PC-9 (cell line): ENCODE data around the gene POLQ. TPM values are rescaled to one million over a fixed set of nuclear protein-coding genes. Genes with fewer than 3 reads are reported as not detected.
A peak's percentile ranks its signal among the peaks of the same experiment; 100 is the strongest.
"Not testable (repeated sequence)": the region's sequence is repeated elsewhere in the genome, so short reads cannot be mapped to it uniquely, and the experiment has no call there.

ENCODE experiments used
- BruUV-seq: library from RNA; stranded (reverse); fragments of 400-500 nt; replicated peaks from 2 replicates; lab custom pipeline; 2021; lab: Mats Ljungman, UMichigan
- CTCF ChIA-PET: fragments of 300-600 bp; sonication (Branson Sonifier 250); formaldehyde crosslinking; loops from one replicate; lab custom pipeline; 2022; ENCODE audit warnings: antibody characterized with exemption; lab: Charles Lee
- POLR2A ChIA-PET: fragments of 300-600 bp; sonication (Branson Sonifier 250); formaldehyde crosslinking; loops from one replicate; lab custom pipeline; 2022; ENCODE audit warnings: antibody characterized with exemption; ENCODE audit not compliant: unreplicated experiment; lab: Charles Lee
- DNase-seq, 2 experiments: peaks; one replicate each; pipeline versions ENCODE4 v3.0.0 to v3.0.0-alpha.2; 2015 to 2022; ENCODE audit warnings: mixed read lengths in 1 of 2
- H2AFZ ChIP-seq: fragments of 200-600 bp; sonication (generic); 2 replicates; pipeline ENCODE4 v1.8.1; 2017; ENCODE audit warnings: antibody characterized with exemption
- H3F3A ChIP-seq: fragments of 200-600 bp; sonication (generic); 2 replicates; pipeline ENCODE4 v1.8.1; 2017; ENCODE audit warnings: antibody characterized with exemption, mild to moderate bottlenecking, low read depth; ENCODE audit not compliant: insufficient read depth
- H3K27ac ChIP-seq: fragments of 200-600 bp; sonication (generic); 2 replicates; pipeline ENCODE4 v1.6.1; 2016; ENCODE audit warnings: mixed run types
- H3K27me3 ChIP-seq: fragments of 200-600 bp; sonication (generic); 2 replicates; pipeline ENCODE4 v1.6.1; 2016; ENCODE audit warnings: low read depth, mixed run types; ENCODE audit not compliant: insufficient read depth
- H3K36me3 ChIP-seq: fragments of 200-600 bp; sonication (generic); 2 replicates; pipeline ENCODE4 v1.6.1; 2016; ENCODE audit warnings: low read depth, mixed run types
- H3K4me1 ChIP-seq: fragments of 200-600 bp; sonication (generic); replicated peaks from 2 replicates; pipeline ENCODE4 v1.6.1; 2016; ENCODE audit warnings: mixed run types; ENCODE audit not compliant: insufficient read depth
- H3K4me2 ChIP-seq: fragments of 200-600 bp; sonication (generic); 2 replicates; pipeline ENCODE4 v1.6.1; 2017; ENCODE audit warnings: mixed run types
- H3K4me3 ChIP-seq: fragments of 200-600 bp; sonication (generic); 2 replicates; pipeline ENCODE4 v1.6.1; 2016; ENCODE audit warnings: mixed run types
- H3K79me2 ChIP-seq: fragments of 200-600 bp; sonication (generic); 2 replicates; pipeline ENCODE4 v1.6.1; 2017; ENCODE audit warnings: low read depth, mixed run types
- H3K9me2 ChIP-seq: fragments of 200-600 bp; sonication (generic); 2 replicates; pipeline ENCODE4 v1.8.1; 2017; ENCODE audit warnings: mild to moderate bottlenecking; ENCODE audit not compliant: insufficient read depth
- H3K9me3 ChIP-seq: fragments of 200-600 bp; sonication (generic); 2 replicates; pipeline ENCODE4 v1.8.1; 2016; ENCODE audit warnings: low read depth; ENCODE audit not compliant: insufficient read depth
- H4K20me1 ChIP-seq: fragments of 200-600 bp; sonication (generic); 2 replicates; pipeline ENCODE4 v1.8.1; 2017; ENCODE audit not compliant: insufficient read depth
- CTCF ChIP-seq: fragments of 200-600 bp; sonication (generic); conservative IDR thresholded peaks from 2 replicates; pipeline ENCODE4 v1.6.1; 2017; ENCODE audit warnings: mixed run types, antibody characterized with exemption, mild to moderate bottlenecking, moderate library complexity
- EZH2 ChIP-seq: fragments of 200-600 bp; sonication (generic); IDR thresholded peaks from 2 replicates; pipeline ENCODE4 v1.8.0; 2017; ENCODE audit warnings: antibody characterized with exemption, low read depth
- intact Hi-C: fragments of 100-400 bp; cut with micrococcal nuclease; formaldehyde crosslinking; loops from one replicate; pipeline ENCODE4 v1.10.0; 2022; ENCODE audit not compliant: unreplicated experiment
- total RNA-seq: library from RNA; stranded (reverse); gene quantifications from 2 replicates; pipeline ENCODE4 v1.2.3, GENCODE V29; 2021

POLQ gene
- total RNA-seq, 1 experiment from 2014 or later: 14.3 TPM

GRCh38 chr3:121463745-121464144 is 82.0 kb downstream of the POLQ start:
- H3K27me3 ChIP-seq: no peaks in the 10 kb centered on the region
- no peak overlapping the region for H3K4me2 ChIP-seq
- H2AFZ ChIP-seq: no peak overlapping the region; the same call in 1 of the 2 replicates
- CTCF ChIA-PET: no interaction called here
- H3K4me3 ChIP-seq: no peak overlapping the region
- H3K36me3 ChIP-seq: peaks cover 16% of the 10 kb centered on the region
- peak overlapping the region; percentile 43; the same call in 1 of the 2 replicates for H3K27ac ChIP-seq
- intact Hi-C loops: no loop called here
- H3K9me2 ChIP-seq: 0 out of 2 replicates have a peak, but pooled peaks cover 3% of the 10 kb centered on the region
- H3K79me2 ChIP-seq: no peaks in the 10 kb centered on the region
- H3F3A ChIP-seq: 0 out of 2 replicates have a peak, but pooled peaks cover 7% of the 10 kb centered on the region
- POLR2A ChIA-PET: no interaction called here
- no peaks in the 10 kb centered on the region for H3K4me1 ChIP-seq
- BruUV-seq: no TSS peak
- no peak for DNase-seq
- no peak for TF ChIP-seq EZH2
- H4K20me1 ChIP-seq: no peaks in the 10 kb centered on the region
- H3K9me3 ChIP-seq: no peaks in the 10 kb centered on the region

- CTCF ChIA-PET: no interaction called here
Observed at GRCh38 chr3:121462565-121462964, 83.2 kb downstream of the POLQ start.

GRCh38 chr3:121451752-121452151 is 94.0 kb downstream of the POLQ start:
- H3K4me1 ChIP-seq, H3K9me2 ChIP-seq, BruUV-seq, H3K4me3 ChIP-seq, H3K4me2 ChIP-seq, H3F3A ChIP-seq, H3K9me3 ChIP-seq, DNase-seq, intact Hi-C loops, H3K79me2 ChIP-seq, H3K27ac ChIP-seq, H2AFZ ChIP-seq, H3K36me3 ChIP-seq, POLR2A ChIA-PET, CTCF ChIA-PET, H3K27me3 ChIP-seq, H4K20me1 ChIP-seq: not testable (repeated sequence)

More at GRCh38 chr3:121462565-121462964, 83.2 kb downstream of the POLQ start:
- H3K9me3 ChIP-seq: no peaks in the 10 kb centered on the region
- H3K79me2 ChIP-seq: no peaks in the 10 kb centered on the region
- no peaks in the 10 kb centered on the region for H4K20me1 ChIP-seq
- H3K4me3 ChIP-seq: no peak overlapping the region
- H3K9me2 ChIP-seq: 0 out of 2 replicates have a peak, but pooled peaks cover 3% of the 10 kb centered on the region
- no peak for TF ChIP-seq EZH2
- TF ChIP-seq CTCF: no peak
- POLR2A ChIA-PET: interaction anchor here (0.6 kb wide), 1 partner anchor 788 kb away, joined by 3 read pairs; no protein-coding TSS in a partner anchor
- intact Hi-C loops: no loop called here
- no peak overlapping the region for H3K27ac ChIP-seq
- no peaks in the 10 kb centered on the region for H3K27me3 ChIP-seq
- H3K36me3 ChIP-seq: peaks cover 16% of the 10 kb centered on the region
- H3K4me2 ChIP-seq: no peak overlapping the region
- DNase-seq: no peak
- no peaks in the 10 kb centered on the region for H3K4me1 ChIP-seq
- H2AFZ ChIP-seq: no peak overlapping the region
- 0 out of 2 replicates have a peak, but pooled peaks cover 4% of the 10 kb centered on the region for H3F3A ChIP-seq
- BruUV-seq: no TSS peak

- CTCF ChIA-PET: no interaction called here
- no peaks in the 10 kb centered on the region for H3K9me2 ChIP-seq
- intact Hi-C loops: no loop called here
- H3K4me1 ChIP-seq: no peaks in the 10 kb centered on the region
- no peak overlapping the region for H3K4me2 ChIP-seq
- POLR2A ChIA-PET: no interaction called here
- no peaks in the 10 kb centered on the region for H3F3A ChIP-seq
- no peaks in the 10 kb centered on the region for H3K36me3 ChIP-seq
- TF ChIP-seq CTCF: no peak
- TF ChIP-seq EZH2: no peak
- no peak for DNase-seq
- no peak overlapping the region for H2AFZ ChIP-seq
- no peaks in the 10 kb centered on the region for H3K9me3 ChIP-seq
- no peak overlapping the region for H3K27ac ChIP-seq
- no peaks in the 10 kb centered on the region for H4K20me1 ChIP-seq
- H3K27me3 ChIP-seq: no peaks in the 10 kb centered on the region
- BruUV-seq: no TSS peak
- H3K79me2 ChIP-seq: no peaks in the 10 kb centered on the region
- no peak overlapping the region for H3K4me3 ChIP-seq
Observed at GRCh38 chr3:121443456-121443855, 102.3 kb downstream of the POLQ start.
